HCT116 (cell line): Measurements from ENCODE around the gene NBAS. TPM values are rescaled to one million over a fixed set of nuclear protein-coding genes. Genes with fewer than 3 reads are reported as not detected.

ENCODE experiments used
- ATAC-seq: fragments of 200-7000 bp; cut with Tn5 transposase; 2 replicates; pipeline ENCODE4 v1.9.1; 2020; ENCODE audit warnings: mild to moderate bottlenecking, moderate library complexity
- BruUV-seq: library from RNA; stranded (reverse); fragments of 400-500 nt; replicated peaks from 2 replicates; lab custom pipeline; 2021; lab: Mats Ljungman, UMichigan
- CTCF ChIA-PET: fragments of 300-600 bp; sonication (Branson Sonifier 250); formaldehyde crosslinking; loops from one replicate; lab custom pipeline; 2021; ENCODE audit warnings: antibody characterized with exemption; lab: Charles Lee
- POLR2A ChIA-PET: fragments of 300-600, 350-600 bp; sonication (Branson Sonifier 250); formaldehyde crosslinking; loops from one replicate; lab custom pipeline; 2021; ENCODE audit warnings: antibody characterized with exemption; lab: Charles Lee
- RAD21 ChIA-PET, 2 experiments: fragments of 300-600 bp; sonication (Branson Sonifier 250); formaldehyde crosslinking; loops; one replicate each; lab custom pipeline; 2023; ENCODE audit warnings: low total read pairs in 2 of 2; ENCODE audit not compliant: uncharacterized antibody in 2 of 2, unreplicated experiment in 2 of 2, low non-redundant PET in 1 of 2; lab: Charles Lee
- DNase-seq: peaks from one replicate; pipeline ENCODE4 v3.0.0-alpha.2; 2010; ENCODE audit warnings: low read depth, low spot score
- H2AFZ ChIP-seq: fragments of 200-600 bp; shearing (Covaris generic), sonication (generic); 2 replicates; pipeline ENCODE4 v1.6.1; 2017; ENCODE audit warnings: low read depth, mixed run types, mixed read lengths, antibody characterized with exemption, low read length; ENCODE audit not compliant: poor library complexity, severe bottlenecking
- H3K27ac ChIP-seq: 2 replicates; pipeline ENCODE4 v1.5.1; 2012; ENCODE audit warnings: low read depth, low read length
- H3K27me3 ChIP-seq: fragments of 200-600 bp; sonication (generic); 2 replicates; pipeline ENCODE4 v1.6.1; 2016; ENCODE audit warnings: mixed run types, low read length, mixed read lengths; ENCODE audit not compliant: insufficient read depth
- H3K36me3 ChIP-seq, 2 experiments: fragments of 200-500 bp in 1 of 2; fragments of 200-600 bp in 1 of 2; sonication (Bioruptor generic) in 1 of 2; sonication (generic) in 1 of 2; 2 replicates each; pipeline versions ENCODE4 v1.5.1 to v1.6.1; 2014 to 2016; ENCODE audit warnings: low read length in 2 of 2, inconsistent platforms in 1 of 2, mixed read lengths in 1 of 2, mixed run types in 1 of 2; ENCODE audit not compliant: insufficient read depth in 2 of 2, control insufficient read depth in 1 of 2
- H3K4me1 ChIP-seq, 2 experiments: fragments of 200-600 bp in 1 of 2; sonication (generic) in 1 of 2; 2 replicates each; pipeline versions ENCODE4 v1.5.1 to v1.6.1; 2012 to 2017; ENCODE audit warnings: low read length in 2 of 2, inconsistent platforms in 1 of 2, mild to moderate bottlenecking in 1 of 2, mixed read lengths in 1 of 2, mixed run types in 1 of 2, moderate library complexity in 1 of 2; ENCODE audit not compliant: insufficient read depth in 2 of 2, control insufficient read depth in 1 of 2
- H3K4me2 ChIP-seq: fragments of 200-600 bp; sonication (generic); 2 replicates; pipeline ENCODE4 v1.6.1; 2017; ENCODE audit warnings: mixed run types, low read length, mixed read lengths
- H3K4me3 ChIP-seq, 2 experiments: fragments of 200-600 bp in 1 of 2; sonication (generic) in 1 of 2; replicated peaks in 1 of 2; 2 replicates each; pipeline ENCODE4 v1.5.1; 2011 to 2016; ENCODE audit warnings: low read length in 2 of 2, control low read depth in 1 of 2, low read depth in 1 of 2, mild to moderate bottlenecking in 1 of 2, mixed read lengths in 1 of 2, mixed run types in 1 of 2
- H3K79me2 ChIP-seq: fragments of 200-600 bp; sonication (generic); 2 replicates; pipeline ENCODE4 v1.6.1; 2017; ENCODE audit warnings: mild to moderate bottlenecking, mixed run types, low read length, moderate library complexity, mixed read lengths; ENCODE audit not compliant: insufficient read depth
- H3K9ac ChIP-seq: fragments of 200-600 bp; sonication (generic); 2 replicates; pipeline ENCODE4 v1.6.1; 2016; ENCODE audit warnings: low read length, mixed read lengths
- H3K9me2 ChIP-seq: fragments of 200-600 bp; sonication (generic), shearing (Covaris generic); 2 replicates; pipeline ENCODE4 v1.6.1; 2017; ENCODE audit warnings: mixed run types, mild to moderate bottlenecking, moderate library complexity; ENCODE audit not compliant: insufficient read depth
- H3K9me3 ChIP-seq, 2 experiments: fragments of 200-500 bp in 1 of 2; fragments of 200-600 bp in 1 of 2; sonication (Bioruptor generic) in 1 of 2; sonication (generic) in 1 of 2; 2 replicates each; pipeline ENCODE4 v1.6.1; 2014 to 2017; ENCODE audit warnings: low read length in 2 of 2, mixed read lengths in 2 of 2, inconsistent platforms in 1 of 2, low read depth in 1 of 2, mild to moderate bottlenecking in 1 of 2, mixed run types in 1 of 2, moderate library complexity in 1 of 2; ENCODE audit not compliant: control insufficient read depth in 1 of 2, insufficient read depth in 1 of 2
- H4K20me1 ChIP-seq: fragments of 200-600 bp; sonication (generic), shearing (Covaris generic); 2 replicates; pipeline ENCODE4 v1.6.1; 2017; ENCODE audit warnings: mixed run types, mild to moderate bottlenecking, moderate library complexity; ENCODE audit not compliant: insufficient read depth
- CBX3 ChIP-seq: IDR thresholded peaks from 2 replicates; pipeline ENCODE4 v1.6.1; 2012; ENCODE audit warnings: low read depth
- CEBPB ChIP-seq: IDR thresholded peaks from 2 replicates; pipeline ENCODE4 v1.6.1; 2012; ENCODE audit warnings: low read depth
- CTCF ChIP-seq, 3 experiments: fragments of 200-600 bp in 1 of 3; sonication (generic) in 1 of 3; IDR thresholded peaks in 2 of 3; conservative IDR thresholded peaks in 1 of 3; 2 replicates each; pipeline ENCODE4 v1.5.1; 2012 to 2017; ENCODE audit warnings: low read depth in 2 of 3, low read length in 2 of 3, antibody characterized with exemption in 1 of 3, borderline replicate concordance in 1 of 3, control low read depth in 1 of 3, mild to moderate bottlenecking in 1 of 3, mixed read lengths in 1 of 3, mixed run types in 1 of 3, moderate library complexity in 1 of 3; ENCODE audit not compliant: insufficient read depth in 1 of 3
- EZH2phosphoT487 ChIP-seq: fragments of 200-600 bp; IDR thresholded peaks from 2 replicates; pipeline ENCODE4 v1.6.1; 2018; ENCODE audit warnings: antibody characterized with exemption, borderline replicate concordance
- FOSL1 ChIP-seq: IDR thresholded peaks from 2 replicates; pipeline ENCODE4 v1.6.1; 2012; ENCODE audit warnings: low read depth
- POLR2AphosphoS5 ChIP-seq: IDR thresholded peaks from 2 replicates; pipeline ENCODE4 v1.6.1; 2011; ENCODE audit warnings: mild to moderate bottlenecking, low read depth, low read length, moderate library complexity
- RAD21 ChIP-seq: IDR thresholded peaks from 2 replicates; pipeline ENCODE4 v1.6.1; 2012; ENCODE audit warnings: low read depth, mild to moderate bottlenecking
- REST ChIP-seq: IDR thresholded peaks from 2 replicates; pipeline ENCODE4 v1.6.1; 2012; ENCODE audit warnings: low read depth
- SIN3A ChIP-seq: IDR thresholded peaks from 2 replicates; pipeline ENCODE4 v1.6.1; 2012; ENCODE audit warnings: low read depth
- TCF7L2 ChIP-seq: IDR thresholded peaks from 2 replicates; pipeline ENCODE4 v1.7.0; 2011; ENCODE audit warnings: borderline replicate concordance, inconsistent platforms; ENCODE audit not compliant: insufficient read depth, insufficient read length; ENCODE audit errors: extremely low read depth
- ZBTB33 ChIP-seq: IDR thresholded peaks from 2 replicates; pipeline ENCODE4 v1.6.1; 2011; ENCODE audit warnings: mild to moderate bottlenecking, low read length, moderate library complexity; ENCODE audit not compliant: insufficient replicate concordance; ENCODE audit errors: extremely low read depth
- intact Hi-C: fragments of 100-400 bp; cut with micrococcal nuclease; formaldehyde crosslinking; loops from 2 replicates; pipeline ENCODE4 v1.10.0; 2022
- total RNA-seq: library from RNA; stranded (reverse); gene quantifications from one replicate; pipeline ENCODE4 v1.2.1, GENCODE V29; 2021; ENCODE audit not compliant: unreplicated experiment
- TF ChIP-seq, protein P1 (sequence below): IDR thresholded peaks from 2 replicates; pipeline ENCODE4 v1.6.1; 2012

The NBAS gene
- total RNA-seq, 1 experiment from 2014 or later = 32.8 TPM

GRCh38 chr2:15173501-15173900 is 387.6 kb downstream of the NBAS start:
- POLR2A ChIA-PET = no interaction called here
- Histone ChIP-seq H3K4me3 (no peak overlapping the region), H3K27ac (no peak overlapping the region), H2AFZ (no peak overlapping the region), H3K36me3 (no peaks in the 10 kb centered on the region), H4K20me1 (no peaks in the 10 kb centered on the region), H3K27me3 (no peaks in the 10 kb centered on the region), H3K4me1 (peaks cover 23 to 36% of the 10 kb centered on the region in 2 experiments), H3K79me2 (no peaks in the 10 kb centered on the region), H3K9me3 (no peaks in the 10 kb centered on the region), H3K4me2 (no peak overlapping the region), H3K9ac (no peak overlapping the region), H3K9me2 (no peaks in the 10 kb centered on the region)
- ATAC-seq (no peak), DNase-seq (no peak)
- intact Hi-C loops = no loop called here
- CTCF ChIA-PET = no interaction called here
- RAD21 ChIA-PET = no interaction called here
- BruUV-seq = no TSS peak
- TF ChIP-seq CTCF (IDR thresholded peaks at IDR 0.05 in 2 of 3, conservative IDR thresholded peaks at IDR 0.05 in 1 of 3; ENCODE audit: borderline replicate concordance in 1 of 3, insufficient read depth in 1 of 3, low read depth in 2 of 3, low read length in 2 of 3) = no peak
- no peak for TF ChIP-seq CBX3
- TF ChIP-seq POLR2AphosphoS5 = no peak
- no peak for TF ChIP-seq FOSL1
- TF ChIP-seq EZH2phosphoT487 = no peak
- TF ChIP-seq CEBPB = no peak
- TF ChIP-seq SIN3A = no peak
- TF ChIP-seq RAD21 = no peak
- TF ChIP-seq ZBTB33 = no peak
- TF ChIP-seq REST = no peak
- TF ChIP-seq TCF7L2 = no peak
- TF ChIP-seq, protein P1, sequence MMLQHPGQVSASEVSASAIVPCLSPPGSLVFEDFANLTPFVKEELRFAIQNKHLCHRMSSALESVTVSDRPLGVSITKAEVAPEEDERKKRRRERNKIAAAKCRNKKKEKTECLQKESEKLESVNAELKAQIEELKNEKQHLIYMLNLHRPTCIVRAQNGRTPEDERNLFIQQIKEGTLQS = no peak
